DND-41 (cell line): Measurements from ENCODE around the gene FBRSL1.
A peak's percentile ranks its signal among the peaks of the same experiment; 100 is the strongest.

Experiments used
- ATAC-seq: fragments of 200-7000 bp; cut with Tn5 transposase; 3 replicates; pipeline ENCODE4 v1.9.1; 2021; ENCODE audit warnings: low read depth; ENCODE audit not compliant: insufficient read depth
- DNase-seq: peaks from one replicate; pipeline ENCODE4 v3.0.0-alpha.2; 2020
- H2AFZ ChIP-seq: 2 replicates; pipeline ENCODE4 v1.6.0; 2012; ENCODE audit warnings: low read depth, low read length
- H3K27ac ChIP-seq: 2 replicates; pipeline ENCODE4 v1.5.1; 2012; ENCODE audit warnings: low read length, inconsistent platforms
- H3K27me3 ChIP-seq: fragments of 200-600 bp; sonication (generic); 2 replicates; pipeline ENCODE4 v1.6.0; 2012; ENCODE audit warnings: low read length, mild to moderate bottlenecking, inconsistent platforms; ENCODE audit not compliant: insufficient read depth, poor library complexity
- H3K36me3 ChIP-seq: 2 replicates; pipeline ENCODE4 v1.5.1; 2012; ENCODE audit warnings: low read length, inconsistent platforms; ENCODE audit not compliant: insufficient read depth
- H3K4me1 ChIP-seq: 2 replicates; pipeline ENCODE4 v1.5.1; 2012; ENCODE audit warnings: mild to moderate bottlenecking, low read length; ENCODE audit not compliant: insufficient read depth
- H3K4me2 ChIP-seq: 2 replicates; pipeline ENCODE4 v1.6.0; 2012; ENCODE audit warnings: mild to moderate bottlenecking, moderate library complexity, low read length, inconsistent platforms; ENCODE audit not compliant: insufficient read depth
- H3K4me3 ChIP-seq, 2 experiments: fragments of 200-600 bp in 1 of 2; shearing (Covaris generic) in 1 of 2; 2 replicates each; pipeline ENCODE4 v1.5.1; 2012 to 2016; ENCODE audit warnings: inconsistent platforms in 2 of 2, low read length in 2 of 2, mild to moderate bottlenecking in 2 of 2, low read depth in 1 of 2, moderate library complexity in 1 of 2
- H3K79me2 ChIP-seq: 2 replicates; pipeline ENCODE4 v1.6.0; 2012; ENCODE audit warnings: low read length, inconsistent platforms; ENCODE audit not compliant: insufficient read depth
- H3K9ac ChIP-seq: 2 replicates; pipeline ENCODE4 v1.6.0; 2012; ENCODE audit warnings: low read depth, mild to moderate bottlenecking, inconsistent platforms, low read length, moderate library complexity
- H3K9me3 ChIP-seq: 2 replicates; pipeline ENCODE4 v1.5.1; 2012; ENCODE audit warnings: low read length, moderate library complexity, mild to moderate bottlenecking, inconsistent platforms; ENCODE audit not compliant: insufficient read depth, severe bottlenecking
- H4K20me1 ChIP-seq: 2 replicates; pipeline ENCODE4 v1.6.0; 2012; ENCODE audit warnings: low read length; ENCODE audit not compliant: insufficient read depth
- EZH2 ChIP-seq: IDR thresholded peaks from 3 replicates; pipeline ENCODE4 v1.6.1; 2012; ENCODE audit warnings: borderline replicate concordance, low read depth, mild to moderate bottlenecking, moderate library complexity, low read length, inconsistent platforms; ENCODE audit not compliant: severe bottlenecking
- TF ChIP-seq, protein P1 (sequence below): IDR thresholded peaks from 2 replicates; pipeline ENCODE4 v1.5.1; 2012; ENCODE audit warnings: borderline replicate concordance, low read length, moderate library complexity, mild to moderate bottlenecking; ENCODE audit not compliant: poor library complexity, severe bottlenecking; ENCODE audit errors: extremely low read depth

Gene FBRSL1

DNA sequence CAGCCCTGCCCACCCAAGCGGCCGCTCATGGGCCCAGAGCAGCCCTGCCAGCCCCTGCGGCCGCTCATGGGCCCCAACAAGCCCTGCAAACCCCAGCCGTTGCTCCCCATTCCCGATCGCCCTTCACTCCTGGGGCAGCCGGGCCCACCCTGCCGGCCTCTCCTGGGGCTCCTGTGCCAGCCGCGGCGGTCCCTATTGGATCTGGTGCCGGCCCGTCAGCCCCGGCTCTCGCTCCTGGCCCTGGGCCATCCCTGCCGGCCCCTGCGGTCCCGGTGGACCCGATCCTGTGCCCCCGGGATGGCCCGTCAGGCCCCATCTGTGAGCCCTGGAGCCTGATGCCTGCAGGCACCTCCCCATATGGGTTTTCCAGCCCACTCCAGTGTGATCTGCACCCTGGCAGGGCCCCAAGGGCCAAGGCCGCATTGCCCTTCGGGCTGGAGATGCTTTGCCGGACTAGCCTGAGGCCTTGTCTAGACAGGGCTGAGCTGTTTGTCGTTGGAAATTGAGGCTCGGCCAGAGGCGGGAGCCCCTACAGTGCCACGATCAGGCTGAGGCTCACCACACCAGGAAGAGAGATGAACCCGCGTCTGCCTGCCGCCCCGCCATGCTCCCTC, 20.3 kb downstream of the FBRSL1 start:
- no peak overlapping the region for H3K9ac ChIP-seq
- TF ChIP-seq EZH2, result no peak
- TF ChIP-seq, protein P1, sequence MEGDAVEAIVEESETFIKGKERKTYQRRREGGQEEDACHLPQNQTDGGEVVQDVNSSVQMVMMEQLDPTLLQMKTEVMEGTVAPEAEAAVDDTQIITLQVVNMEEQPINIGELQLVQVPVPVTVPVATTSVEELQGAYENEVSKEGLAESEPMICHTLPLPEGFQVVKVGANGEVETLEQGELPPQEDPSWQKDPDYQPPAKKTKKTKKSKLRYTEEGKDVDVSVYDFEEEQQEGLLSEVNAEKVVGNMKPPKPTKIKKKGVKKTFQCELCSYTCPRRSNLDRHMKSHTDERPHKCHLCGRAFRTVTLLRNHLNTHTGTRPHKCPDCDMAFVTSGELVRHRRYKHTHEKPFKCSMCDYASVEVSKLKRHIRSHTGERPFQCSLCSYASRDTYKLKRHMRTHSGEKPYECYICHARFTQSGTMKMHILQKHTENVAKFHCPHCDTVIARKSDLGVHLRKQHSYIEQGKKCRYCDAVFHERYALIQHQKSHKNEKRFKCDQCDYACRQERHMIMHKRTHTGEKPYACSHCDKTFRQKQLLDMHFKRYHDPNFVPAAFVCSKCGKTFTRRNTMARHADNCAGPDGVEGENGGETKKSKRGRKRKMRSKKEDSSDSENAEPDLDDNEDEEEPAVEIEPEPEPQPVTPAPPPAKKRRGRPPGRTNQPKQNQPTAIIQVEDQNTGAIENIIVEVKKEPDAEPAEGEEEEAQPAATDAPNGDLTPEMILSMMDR, result no peak

DNA sequence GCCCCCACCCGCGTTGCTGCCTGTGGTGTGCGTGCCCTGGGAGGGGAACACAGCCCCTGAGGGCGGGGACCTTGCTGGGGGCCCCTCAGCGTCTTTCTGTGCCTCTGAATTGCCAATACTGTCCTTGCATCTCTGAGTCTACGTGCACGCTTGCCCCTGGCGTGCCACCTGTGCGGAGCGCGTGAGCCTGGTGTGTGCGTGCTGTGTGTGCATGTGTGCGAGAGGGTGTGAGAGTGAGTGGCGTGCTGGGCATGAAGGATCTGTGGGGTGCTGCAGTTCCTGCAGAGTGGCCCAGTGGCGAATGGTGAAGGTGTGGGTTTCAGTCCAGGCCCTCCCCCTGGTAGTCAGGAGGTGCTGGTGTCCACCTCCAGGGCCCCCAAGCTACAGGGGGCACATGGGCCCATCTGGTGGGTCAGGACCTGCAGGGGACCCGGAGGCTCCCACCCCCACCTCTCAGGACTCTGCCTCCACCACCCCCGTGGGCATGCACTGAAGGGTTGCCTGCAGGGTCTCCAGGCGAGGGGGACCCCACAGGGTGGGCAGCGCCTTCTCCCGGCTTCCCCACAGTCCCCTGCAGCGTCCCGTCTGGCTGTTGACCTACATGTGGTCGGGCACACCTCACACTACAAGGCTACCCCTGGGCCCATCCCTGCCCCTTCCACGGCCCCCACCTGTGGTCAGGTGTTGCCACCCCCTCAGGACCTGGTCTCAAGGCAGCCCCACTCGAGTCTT, 21.0 kb downstream of the FBRSL1 start:
- DNase-seq (no peak), ATAC-seq (no peak)
- H3K36me3 ChIP-seq, result peaks cover 15% of the 10 kb centered on the region
- H3K4me3 ChIP-seq, result no peak overlapping the region
- H3K9ac ChIP-seq, result no peak overlapping the region
- no peak overlapping the region for H2AFZ ChIP-seq
- peaks cover 24% of the 10 kb centered on the region for H3K79me2 ChIP-seq
- H3K4me1 ChIP-seq, result no peaks in the 10 kb centered on the region
- no peaks in the 10 kb centered on the region for H3K27me3 ChIP-seq
- TF ChIP-seq EZH2, result no peak
- TF ChIP-seq, protein P1, result no peak
- H4K20me1 ChIP-seq, result peaks cover 48% of the 10 kb centered on the region
- no peak overlapping the region for H3K4me2 ChIP-seq
- no peak overlapping the region for H3K27ac ChIP-seq
- H3K9me3 ChIP-seq, result no peaks in the 10 kb centered on the region

More for the DNA sequence above, 20.3 kb downstream of the FBRSL1 start:
- Histone ChIP-seq H3K36me3 (peaks cover 15% of the 10 kb centered on the region), H3K79me2 (peaks cover 31% of the 10 kb centered on the region), H3K4me3 (no peak overlapping the region), H3K4me1 (no peaks in the 10 kb centered on the region), H4K20me1 (peaks cover 55% of the 10 kb centered on the region), H2AFZ (no peak overlapping the region), H3K27ac (no peak overlapping the region), H3K9me3 (no peaks in the 10 kb centered on the region), H3K4me2 (no peak overlapping the region), H3K27me3 (no peaks in the 10 kb centered on the region)
- 0 out of 3 replicates have a peak, but pooled peaks have one; percentile 18 for ATAC-seq
- no peak for DNase-seq

DNA sequence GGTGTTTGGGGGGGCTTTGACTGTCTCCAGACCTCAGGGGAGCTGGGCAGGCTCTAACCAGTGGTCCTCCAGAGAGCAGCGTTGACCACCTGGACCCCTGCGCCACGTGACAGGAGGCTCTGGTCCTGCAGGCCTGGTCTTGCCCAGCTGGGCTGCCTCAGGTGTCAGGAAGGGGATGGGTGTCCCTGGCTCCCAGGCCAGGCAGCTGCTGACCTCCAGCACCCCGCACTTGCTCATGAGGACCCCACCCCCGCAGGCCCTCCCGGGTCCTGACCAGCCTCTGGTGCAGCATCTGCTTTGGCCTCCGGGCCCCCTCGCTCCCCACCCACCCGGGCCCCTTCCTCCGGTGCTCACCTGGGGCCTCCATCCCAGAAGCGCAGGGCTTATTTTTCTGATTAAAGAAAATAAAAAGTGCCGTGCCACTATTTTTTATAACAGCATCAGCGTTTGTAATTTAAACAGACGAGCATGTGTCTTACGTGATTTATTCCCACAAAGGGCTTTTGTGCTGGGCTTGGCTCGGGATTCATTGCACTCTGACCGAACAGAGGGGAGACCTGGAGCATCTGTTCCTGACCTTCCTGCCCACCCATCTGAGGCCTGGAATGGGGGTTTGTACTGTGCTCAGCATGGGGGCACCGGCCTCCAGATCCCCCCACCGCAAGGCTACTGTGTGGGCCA, 21.7 kb downstream of the FBRSL1 start:
- Histone ChIP-seq H3K4me3 (no peak overlapping the region), H4K20me1 (peaks cover 44% of the 10 kb centered on the region), H3K4me2 (no peak overlapping the region), H2AFZ (no peak overlapping the region), H3K27me3 (no peaks in the 10 kb centered on the region), H3K27ac (no peak overlapping the region), H3K36me3 (peaks cover 15% of the 10 kb centered on the region), H3K4me1 (no peaks in the 10 kb centered on the region), H3K79me2 (peaks cover 16% of the 10 kb centered on the region), H3K9me3 (no peaks in the 10 kb centered on the region), H3K9ac (no peak overlapping the region)
- no peak for TF ChIP-seq EZH2
- TF ChIP-seq, protein P1, result no peak
- no peak for DNase-seq
- ATAC-seq, result no peak
